HG02588 (cell line): ENCODE measurements around the gene DPP3.

Source experiments
- ATAC-seq: cut with Tn5 transposase; IDR thresholded peaks from one replicate; pipeline ENCODE4 v1.9.1; 2021; ENCODE audit warnings: mild to moderate bottlenecking, moderate library complexity; ENCODE audit not compliant: unreplicated experiment

The DPP3 gene

GRCh38 chr11:66479394-66480116, 679 bp upstream of the DPP3 start:
- ATAC-seq, result no peak

- no peak for ATAC-seq
These were observed 4.7 kb downstream of the DPP3 start for GRCh38 chr11:66484806-66485380.

GRCh38 chr11:66488957-66489356, 8.7 kb downstream of the DPP3 start:
- ATAC-seq, result no peak

GRCh38 chr11:66489636-66490035, 9.4 kb downstream of the DPP3 start:
- ATAC-seq, result no peak

GRCh38 chr11:66491315-66491935, 11.2 kb downstream of the DPP3 start:
- ATAC-seq, result no peak

GRCh38 chr11:66492161-66492865, 12.1 kb downstream of the DPP3 start:
- ATAC-seq, result no peak

GRCh38 chr11:66493130-66493529, 12.9 kb downstream of the DPP3 start:
- ATAC-seq, result no peak

GRCh38 chr11:66494458-66494857, 14.2 kb downstream of the DPP3 start:
- ATAC-seq, result no peak

- no peak for ATAC-seq
These were observed 14.7 kb downstream of the DPP3 start for GRCh38 chr11:66494935-66495334.

GRCh38 chr11:66495401-66495854, 15.2 kb downstream of the DPP3 start:
- ATAC-seq, result no peak

- ATAC-seq, result no peak
These were observed 17.0 kb downstream of the DPP3 start for GRCh38 chr11:66497206-66497605.

- ATAC-seq, result no peak
These were observed 18.3 kb downstream of the DPP3 start for GRCh38 chr11:66498506-66498905.

- no peak for ATAC-seq
These were observed 25.1 kb downstream of the DPP3 start for GRCh38 chr11:66505276-66505816.

- ATAC-seq, result no peak
These were observed 28.9 kb downstream of the DPP3 start for GRCh38 chr11:66509131-66509561.

GRCh38 chr11:66510271-66510989, 30.2 kb downstream of the DPP3 start, which contains the start of gene BBS1:
BBS1 (plus strand) TSS chr11:66510635; CDS start chr11:66510660, 25 bp downstream.
- peak; percentile 85 for ATAC-seq

- ATAC-seq, result no peak
These were observed 30.7 kb downstream of the DPP3 start for GRCh38 chr11:66510990-66511339.

- ATAC-seq, result no peak
These were observed 43.4 kb downstream of the DPP3 start for GRCh38 chr11:66523611-66524010.

- ATAC-seq, result no peak
These were observed 44.2 kb downstream of the DPP3 start for GRCh38 chr11:66524304-66525040.

- no peak for ATAC-seq
These were observed 48.8 kb downstream of the DPP3 start for GRCh38 chr11:66529069-66529468.

- no peak for ATAC-seq
These were observed 49.4 kb downstream of the DPP3 start for GRCh38 chr11:66529655-66530054.
